ENCODE measurements around the gene PNCK. TPM values are rescaled to one million over a fixed set of nuclear protein-coding genes. Genes with fewer than 3 reads are reported as not detected.

Gene PNCK
- 0.21 to 0.37 TPM (median 0.24 TPM) in 3 of 5 replicates, not detected in the others for total RNA-seq (2022; extraction: Qiagen RNA extraction)

GRCh38 chrX:153673428-153674218 lies at the start of gene PNCK:
PNCK (minus strand) TSS chrX:153673813; CDS start chrX:153673076, 737 bp downstream.

GRCh38 chrX:153687121-153688039 lies 13.8 kb upstream of the PNCK start, which contains the start of gene SLC6A8:
SLC6A8 (plus strand) TSS chrX:153687926; CDS start chrX:153688575, 649 bp downstream.

DNA sequence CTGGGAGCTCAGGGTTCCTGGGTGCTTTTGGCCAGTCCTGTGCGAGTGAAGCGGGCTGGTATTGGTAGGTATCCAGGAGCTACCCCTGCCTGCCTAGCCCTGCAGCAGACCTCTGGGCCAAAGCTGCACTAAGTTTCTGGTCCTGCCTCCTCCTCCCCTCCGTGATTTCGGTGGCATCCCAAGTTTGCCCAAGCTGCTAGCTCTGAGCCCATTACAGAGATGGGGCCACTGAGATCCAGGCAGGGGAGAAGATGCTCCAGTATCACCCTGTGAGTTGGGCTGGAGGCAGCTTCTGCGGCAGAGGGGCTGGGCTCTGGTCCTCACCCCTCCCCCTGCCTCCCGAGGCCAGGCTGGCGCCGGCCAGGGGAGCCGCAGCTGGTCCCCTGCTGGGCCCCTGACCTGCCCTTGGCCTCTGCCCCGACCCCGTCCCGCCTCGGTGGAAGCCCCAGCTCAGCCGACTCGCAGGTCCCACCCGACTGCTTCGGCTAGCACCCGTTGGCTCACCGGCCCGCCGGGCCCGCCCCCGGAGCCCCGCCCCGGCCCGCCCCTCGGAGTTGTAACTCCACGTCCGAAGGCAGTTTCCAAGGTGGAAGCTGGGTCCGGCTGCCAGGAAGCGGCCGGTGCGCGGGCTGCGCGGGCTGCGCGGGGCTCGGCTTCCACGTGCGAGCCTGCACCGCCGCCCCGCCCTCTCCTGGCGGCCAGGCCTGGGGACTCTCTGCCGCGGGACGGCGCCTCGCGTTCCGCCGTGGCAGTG lies 26.8 kb downstream of the PNCK start, which contains the start of gene DUSP9:
Gene DUSP9 (plus strand): TSS at position 584 of the 754 bp plus-strand sequence. CDS start 751 bp downstream, outside the sequence.

Other genes starting within 250 kb of the PNCK start
- 1.0 to 1.8 TPM (median 1.7 TPM) in 5 replicates for gene TREX2, start 227.8 kb downstream of the PNCK start, total RNA-seq (2022; extraction: Qiagen RNA extraction)
- 56.8 to 65.7 TPM (median 59.8 TPM) in 5 replicates for gene HAUS7, start 203.2 kb downstream of the PNCK start, total RNA-seq (2022; extraction: Qiagen RNA extraction)
- gene BGN, start 178.8 kb downstream of the PNCK start, total RNA-seq (2022; extraction: Qiagen RNA extraction): not detected in 5 replicates
- 0.05 to 0.25 TPM (median 0.17 TPM) in 5 replicates for gene ATP2B3, start 156.2 kb downstream of the PNCK start, total RNA-seq (2022; extraction: Qiagen RNA extraction)
- 38.9 to 59.5 TPM (median 57.0 TPM) in 5 replicates for gene CCNQ, start 74.7 kb downstream of the PNCK start, total RNA-seq (2022; extraction: Qiagen RNA extraction)
- 1.2 to 1.8 TPM (median 1.4 TPM) in 5 replicates for gene DUSP9, start 26.6 kb downstream of the PNCK start, total RNA-seq (2022; extraction: Qiagen RNA extraction)
- 10.0 to 13.6 TPM (median 11.9 TPM) in 5 replicates for gene SLC6A8, start 14.1 kb upstream of the PNCK start, total RNA-seq (2022; extraction: Qiagen RNA extraction)
- gene BCAP31, start 50.6 kb upstream of the PNCK start, total RNA-seq (2022; extraction: Qiagen RNA extraction): 371 to 467 TPM (median 387 TPM) in 5 replicates
- gene ABCD1, start 51.0 kb upstream of the PNCK start, total RNA-seq (2022; extraction: Qiagen RNA extraction): 2.6 to 4.5 TPM (median 4.3 TPM) in 5 replicates
- gene PLXNB3, start 90.4 kb upstream of the PNCK start, total RNA-seq (2022; extraction: Qiagen RNA extraction): 1.6 to 4.2 TPM (median 3.6 TPM) in 5 replicates
- 0.02 to 0.45 TPM (median 0.05 TPM) in 4 of 5 replicates, not detected in the other for gene SRPK3, start 107.2 kb upstream of the PNCK start, total RNA-seq (2022; extraction: Qiagen RNA extraction)
- 61.4 to 65.8 TPM (median 64.4 TPM) in 5 replicates for gene IDH3G, start 120.6 kb upstream of the PNCK start, total RNA-seq (2022; extraction: Qiagen RNA extraction)
- gene SSR4, start 120.9 kb upstream of the PNCK start, total RNA-seq (2022; extraction: Qiagen RNA extraction): 380 to 464 TPM (median 423 TPM) in 5 replicates
- 2.2 to 4.3 TPM (median 3.6 TPM) in 5 replicates for gene PDZD4, start 156.7 kb upstream of the PNCK start, total RNA-seq (2022; extraction: Qiagen RNA extraction)
- 19.7 to 25.6 TPM (median 22.5 TPM) in 5 replicates for gene L1CAM, start 212.4 kb upstream of the PNCK start, total RNA-seq (2022; extraction: Qiagen RNA extraction)
- 0.06 to 0.17 TPM (median 0.15 TPM) in 4 of 5 replicates, not detected in the other for gene AVPR2, start 230.9 kb upstream of the PNCK start, total RNA-seq (2022; extraction: Qiagen RNA extraction)

Data from A549 treated with CORT108297 at 1 μM for 4 hours (cell line).